ENCODE measurements around the gene LONP1.
"Not testable (repeated sequence)": the region's sequence is repeated elsewhere in the genome, so short reads cannot be mapped to it uniquely, and the experiment has no call there.

The LONP1 gene

DNA sequence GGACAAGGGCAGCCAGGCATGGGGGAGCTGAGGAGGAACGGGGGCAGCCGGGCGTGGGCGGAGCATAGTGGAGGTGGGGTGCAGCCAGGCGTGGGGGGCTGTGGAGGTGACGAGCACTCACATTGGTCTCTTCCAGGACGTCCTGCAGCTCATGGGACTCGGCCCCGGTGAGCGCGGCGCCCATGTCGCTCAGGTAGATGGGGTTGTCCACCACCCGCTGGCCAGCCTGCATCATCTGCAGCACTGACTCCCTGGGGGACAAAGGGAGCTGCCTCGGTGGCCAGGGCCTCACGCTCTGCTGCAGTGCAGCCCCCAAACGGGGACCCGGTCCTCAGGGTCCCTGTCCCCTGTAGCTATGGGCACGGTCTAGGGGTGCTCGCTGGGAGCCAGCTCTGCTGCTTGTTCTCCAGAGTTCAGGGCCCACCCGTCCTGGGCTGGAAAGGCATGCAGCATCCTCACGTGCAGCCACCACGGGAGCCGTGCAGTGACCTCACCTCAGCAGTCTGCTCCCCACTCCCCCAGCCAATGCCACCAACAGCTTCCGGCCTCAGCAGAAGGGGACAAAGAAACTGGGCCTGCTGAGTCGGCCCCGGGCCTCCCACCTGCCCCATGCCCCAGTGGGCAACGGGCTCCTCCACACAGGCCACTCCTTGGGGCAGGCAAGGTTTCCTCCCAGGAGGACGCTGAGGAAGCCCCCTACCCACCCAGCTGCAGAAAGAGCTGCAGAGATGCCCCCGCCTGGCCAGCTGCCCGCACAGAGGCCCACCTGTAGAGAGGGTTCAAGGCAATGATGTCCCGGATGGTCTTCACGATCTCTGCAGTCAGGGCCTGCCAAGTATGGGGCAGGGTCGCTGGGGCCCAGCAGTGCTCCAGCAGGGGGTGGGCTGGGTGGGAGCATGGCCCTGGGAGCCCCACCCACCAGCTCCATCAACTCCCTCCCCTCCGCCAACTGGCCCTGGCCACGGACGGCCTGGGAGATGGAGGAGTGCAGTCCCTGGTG, 12.1 kb downstream of the LONP1 start:
- no peak for DNase-seq

DNA sequence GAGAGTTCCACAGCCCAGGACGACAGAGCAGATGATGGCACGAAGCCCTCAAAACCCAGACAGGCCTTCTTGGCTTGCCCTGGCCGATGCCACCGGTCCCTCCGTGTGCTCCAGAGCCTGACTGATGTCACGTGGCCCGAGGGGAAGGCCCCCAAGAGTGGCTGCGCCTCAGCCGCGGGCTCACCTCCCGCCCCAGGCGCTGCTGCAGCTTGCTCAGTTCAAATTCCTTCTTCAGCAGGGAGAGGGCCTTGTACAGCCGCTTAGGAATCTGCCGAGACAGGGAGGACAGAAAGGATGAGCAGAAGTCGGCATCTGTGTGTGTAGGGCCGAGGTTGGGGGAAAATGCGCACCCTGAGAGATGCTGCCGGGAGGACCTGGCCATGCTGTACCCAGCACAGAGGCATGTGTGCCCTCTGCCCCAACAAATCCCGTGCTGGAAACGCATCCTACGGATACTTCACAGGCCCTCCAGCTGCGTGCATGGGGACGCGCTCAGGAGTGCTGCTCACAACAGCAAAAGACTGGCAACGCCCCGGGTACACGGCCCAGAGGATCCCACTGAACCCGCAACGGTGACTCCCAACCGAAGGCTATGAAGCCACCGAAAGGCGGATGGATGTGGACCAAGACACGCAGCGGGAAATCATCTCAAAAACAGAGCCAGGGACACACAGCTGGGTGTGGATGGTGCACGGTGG, 12.9 kb downstream of the LONP1 start:
- no peak for DNase-seq

DNA sequence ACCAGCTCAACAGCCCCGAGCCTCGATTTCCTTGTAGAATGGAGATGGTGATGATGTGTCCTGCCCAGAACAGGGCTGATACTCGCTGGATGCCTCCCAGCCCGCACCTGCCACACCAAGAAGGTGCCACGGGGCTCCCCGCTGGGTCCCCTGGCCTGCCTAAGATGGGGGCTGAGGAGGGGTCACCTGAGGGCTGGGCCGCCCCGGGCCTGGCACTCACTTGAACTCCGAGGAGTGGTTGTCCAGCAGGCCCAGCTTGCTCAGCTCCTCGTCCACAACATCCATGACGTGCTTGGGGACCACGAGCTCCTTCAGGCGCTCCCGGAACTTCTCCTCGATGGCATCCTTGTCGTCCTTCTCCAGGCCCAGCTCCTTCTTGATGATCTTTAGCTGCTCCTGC, 14.4 kb downstream of the LONP1 start:
- DNase-seq = no peak

- no peak for DNase-seq
Observed at GRCh38 chr19:5703819-5704818, 15.8 kb downstream of the LONP1 start.

DNA sequence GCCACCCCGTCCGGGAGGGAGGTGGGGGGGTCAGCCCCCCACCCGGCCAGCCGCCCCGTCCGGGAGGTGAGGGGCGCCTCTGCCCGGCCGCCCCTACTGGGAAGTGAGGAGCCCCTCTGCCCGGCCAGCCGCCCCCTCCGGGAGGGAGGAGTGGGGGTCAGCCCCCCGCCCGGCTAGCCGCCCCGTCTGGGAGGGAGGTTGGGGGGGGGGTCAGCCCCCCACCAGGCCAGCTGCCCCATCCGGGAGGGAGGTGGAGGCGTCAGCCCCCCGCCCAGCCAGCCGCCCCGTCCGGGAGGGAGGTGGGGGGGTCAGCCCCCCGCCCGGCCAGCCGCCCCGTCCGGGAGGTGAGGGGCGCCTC, 17.9 kb downstream of the LONP1 start:
- DNase-seq = not testable (repeated sequence)

DNA sequence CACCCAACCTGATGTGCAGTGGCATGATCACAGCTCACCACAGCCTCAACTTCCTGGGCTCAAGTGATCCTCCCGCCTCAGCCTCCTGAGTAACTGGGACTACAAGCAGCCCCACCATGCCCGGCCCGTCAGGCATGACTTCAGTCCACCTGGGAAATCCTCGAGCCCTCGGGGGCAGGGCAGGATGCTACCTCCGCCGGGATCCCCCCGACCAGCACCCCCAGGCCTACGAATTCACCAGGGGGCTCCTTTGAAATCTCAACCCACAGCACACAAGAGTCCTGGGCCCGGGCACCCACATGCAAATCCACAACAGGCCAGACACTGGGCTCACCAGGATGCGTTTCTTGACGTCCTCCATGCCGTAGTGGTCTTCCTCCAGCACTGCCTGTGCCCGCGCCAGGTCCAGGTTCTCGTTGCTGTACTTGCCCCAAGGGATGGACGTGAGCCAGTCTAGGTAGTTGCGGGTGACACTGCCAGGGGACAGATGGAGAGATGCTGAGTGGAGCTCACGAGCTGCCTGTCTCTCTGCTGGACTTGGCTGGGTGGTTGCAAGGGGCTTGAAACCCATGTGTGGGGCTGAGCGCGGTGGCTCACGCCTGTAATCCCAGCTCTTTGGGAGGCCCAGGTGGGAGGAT, 19.4 kb downstream of the LONP1 start:
- DNase-seq = no peak

DNA sequence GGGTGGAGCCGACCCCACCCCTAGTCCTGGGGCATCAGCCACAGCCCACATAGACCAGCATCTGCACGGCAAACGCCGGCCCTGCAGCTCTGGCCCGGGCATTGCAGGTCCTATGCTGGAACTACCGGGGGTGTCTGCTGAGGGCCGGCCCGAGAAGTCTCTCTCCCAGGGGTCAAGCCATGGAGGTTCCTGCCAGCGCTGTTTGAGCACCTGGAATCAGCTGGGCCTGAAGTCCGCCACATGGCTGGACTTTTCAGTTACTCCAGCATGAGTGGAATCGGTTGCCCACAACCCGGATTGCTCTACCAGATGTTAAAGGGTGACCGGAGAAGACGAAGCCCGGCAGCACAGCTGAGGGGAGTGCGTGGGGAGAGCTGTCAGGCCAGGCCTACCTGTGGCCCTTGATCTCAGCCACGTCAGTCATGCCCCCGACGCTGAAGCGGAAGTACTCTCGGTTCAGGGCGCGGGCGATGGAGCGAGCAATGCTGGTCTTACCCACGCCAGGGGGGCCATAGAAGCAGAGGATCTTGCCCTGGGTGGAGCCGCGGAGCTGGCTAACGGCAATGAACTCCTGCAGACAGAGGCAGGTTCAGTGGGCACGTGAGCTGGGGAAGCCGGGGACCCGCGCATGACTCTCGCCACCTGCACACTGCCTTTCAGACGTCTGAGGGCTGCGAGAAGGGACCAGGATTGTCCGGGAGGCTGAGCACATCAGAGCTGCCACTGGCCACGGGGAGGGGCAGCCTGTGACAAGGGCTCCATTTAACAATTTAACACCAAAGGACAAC, 21.1 kb downstream of the LONP1 start:
- no peak for DNase-seq

DNA sequence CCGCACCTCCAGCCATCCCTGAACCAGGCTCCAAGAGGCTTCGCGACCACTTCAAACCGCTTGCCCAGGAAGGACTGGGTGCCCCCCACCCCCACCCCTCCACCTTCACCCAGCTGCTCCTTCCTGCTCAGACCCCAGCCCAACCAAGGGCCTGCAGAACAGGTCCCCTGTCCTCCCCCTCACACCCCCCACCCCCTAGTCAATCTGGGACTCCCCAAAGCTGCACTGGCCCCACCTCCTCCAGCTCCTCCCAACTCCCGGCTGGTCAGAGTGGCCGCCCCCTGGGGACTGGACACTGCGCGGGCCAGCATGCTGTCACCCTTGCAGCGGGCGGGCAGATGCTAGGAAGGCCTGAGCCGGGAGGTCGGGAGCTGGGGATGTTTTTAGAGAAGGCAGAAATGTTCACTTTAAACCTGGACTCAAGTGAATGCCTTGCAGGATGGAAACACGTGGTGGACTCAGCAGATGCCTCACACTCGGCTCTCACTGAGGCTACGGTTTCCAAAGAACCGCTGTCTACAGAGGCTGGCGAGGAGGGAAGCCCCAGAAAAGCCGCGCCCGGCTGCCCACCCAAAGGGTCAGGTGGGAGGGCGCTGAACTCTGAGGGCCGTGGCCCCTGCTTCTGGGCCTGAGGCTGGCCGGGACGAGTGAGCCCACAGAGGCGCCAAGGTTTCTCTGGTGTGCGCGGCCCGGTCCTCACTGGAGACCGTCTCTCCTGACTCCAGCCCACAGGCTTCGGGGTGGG, 21.9 kb downstream of the LONP1 start:
- no peak for DNase-seq

GRCh38 chr19:5697022-5697889, 22.7 kb downstream of the LONP1 start:
- no peak for DNase-seq

GRCh38 chr19:5696196-5697021, 23.5 kb downstream of the LONP1 start:
- no peak for DNase-seq

- no peak for DNase-seq
Observed at GRCh38 chr19:5695649-5696195, 24.2 kb downstream of the LONP1 start.

- DNase-seq = no peak
Observed at GRCh38 chr19:5694956-5695648, 24.8 kb downstream of the LONP1 start.

- DNase-seq = no peak
Observed at GRCh38 chr19:5694167-5694955, 25.6 kb downstream of the LONP1 start.

DNA sequence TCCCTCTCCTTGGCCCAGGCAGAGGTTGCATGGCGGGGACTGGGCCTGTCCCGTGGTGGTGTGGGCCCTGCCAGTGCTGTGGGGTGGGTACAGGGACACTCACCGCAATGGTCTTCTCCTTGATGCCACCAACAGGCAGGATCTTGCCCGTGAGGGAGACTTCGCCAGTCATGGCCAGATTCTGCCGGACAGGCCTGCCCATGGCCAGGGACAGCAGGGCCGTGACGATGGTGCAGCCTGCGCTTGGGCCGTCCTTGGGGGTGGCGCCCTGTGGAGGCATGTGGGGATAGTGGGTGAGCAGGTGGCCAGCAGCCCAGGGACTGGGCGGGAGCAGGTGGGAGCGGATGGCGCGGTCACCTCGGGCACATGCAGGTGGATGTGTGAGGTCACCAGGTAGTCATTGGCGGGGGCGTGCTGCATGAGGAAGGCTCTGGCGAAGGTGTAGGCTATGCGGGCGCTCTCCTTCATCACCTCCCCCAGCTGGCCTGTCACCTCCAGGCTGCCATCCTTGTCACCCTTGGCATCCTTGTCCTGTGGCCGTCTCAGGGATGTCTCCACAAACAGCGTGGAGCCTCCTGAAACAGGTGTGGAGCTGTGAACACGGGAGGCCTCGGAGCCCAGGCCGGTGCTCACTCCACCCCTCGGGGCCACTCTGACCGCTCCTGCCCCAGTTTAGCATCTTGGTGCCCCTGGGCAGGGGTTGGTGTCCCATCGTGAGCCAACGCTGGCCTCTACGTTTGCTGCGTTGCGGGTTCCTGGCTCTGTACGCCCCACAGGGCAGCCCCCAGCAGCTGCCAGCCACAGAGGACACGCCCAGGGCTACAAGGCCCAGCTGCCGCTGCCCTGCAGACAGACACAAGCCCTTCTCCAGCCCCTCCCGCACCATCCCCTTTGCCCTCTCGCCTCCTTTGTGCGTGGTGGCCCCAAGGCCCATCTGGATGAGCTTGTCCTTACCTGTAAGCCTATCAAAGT, 26.5 kb downstream of the LONP1 start:
- DNase-seq = peak; percentile 77

DNA sequence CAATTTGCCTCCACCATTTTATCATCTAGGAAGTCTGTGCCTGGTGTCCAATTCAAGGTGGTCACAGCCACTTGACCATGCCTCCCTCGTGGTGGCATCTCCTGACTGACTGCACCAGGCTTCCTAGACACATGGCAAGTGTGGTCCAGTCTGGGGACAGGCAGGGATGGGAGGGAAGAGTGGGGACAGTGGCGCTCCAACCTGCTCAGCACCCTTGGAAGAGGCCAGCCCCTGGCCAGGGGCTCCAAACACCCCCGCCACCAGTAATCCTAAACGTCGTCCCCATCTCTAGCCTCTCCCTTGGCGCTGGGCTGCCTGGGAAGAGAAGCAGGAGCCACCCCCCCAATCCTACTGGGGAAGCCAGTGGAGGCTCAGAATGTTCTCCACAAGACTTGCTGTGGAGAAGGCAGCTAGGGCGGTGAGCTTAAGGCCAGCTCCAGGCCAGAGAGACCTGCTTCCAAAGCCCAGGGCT, 27.2 kb downstream of the LONP1 start:
- DNase-seq = no peak
